ENCODE results near the gene HMGA1. TPM values are rescaled to one million over a fixed set of nuclear protein-coding genes. Genes with fewer than 3 reads are reported as not detected.
A peak's percentile ranks its signal among the peaks of the same experiment; 100 is the strongest.

Gene HMGA1
- polyA plus RNA-seq, 3 donors: 11.4 to 37.9 (median 17.6) TPM

DNA sequence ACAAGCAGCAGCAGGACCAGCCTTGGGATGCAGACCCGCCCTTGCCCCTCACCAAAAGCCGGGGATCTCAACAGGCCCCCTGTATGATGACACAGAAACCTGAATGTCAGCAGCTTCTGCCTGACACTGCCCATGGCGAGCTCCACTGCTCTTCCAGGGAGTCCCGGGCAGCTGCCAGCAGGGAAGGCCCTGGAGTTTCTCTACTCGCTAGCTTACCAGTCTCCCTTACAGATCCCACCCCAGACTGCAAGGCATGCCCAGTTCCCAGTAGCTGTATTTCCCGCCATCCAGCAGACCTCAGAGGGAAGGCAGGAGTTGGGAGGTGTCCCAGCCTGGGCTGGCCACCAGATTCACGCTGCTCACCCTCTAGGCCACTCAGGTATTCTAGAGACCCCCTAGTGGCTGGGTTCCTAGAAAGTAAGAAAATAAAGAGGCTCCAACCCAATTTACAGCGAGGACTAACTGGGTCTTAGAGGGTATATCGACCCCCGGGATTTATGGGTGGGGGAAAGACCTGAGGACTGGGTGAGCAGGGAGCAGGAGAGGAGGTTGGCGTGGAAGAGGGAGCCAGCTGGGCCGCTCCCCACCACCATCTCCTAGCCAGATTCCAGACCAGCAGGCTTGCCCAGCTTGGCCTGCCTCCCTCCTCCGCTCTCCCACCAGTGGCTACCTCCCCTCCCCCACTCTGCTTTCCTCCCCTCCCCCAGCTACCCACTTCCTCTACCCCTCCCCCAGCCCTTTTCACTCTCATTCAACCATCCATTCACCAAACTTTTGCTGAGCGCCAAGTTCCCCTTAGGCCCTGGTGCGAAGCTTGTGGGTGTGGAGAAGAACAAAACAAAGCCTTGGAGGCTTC lies 9.7 kb upstream of the HMGA1 start:
- TF ChIP-seq, protein P1, sequence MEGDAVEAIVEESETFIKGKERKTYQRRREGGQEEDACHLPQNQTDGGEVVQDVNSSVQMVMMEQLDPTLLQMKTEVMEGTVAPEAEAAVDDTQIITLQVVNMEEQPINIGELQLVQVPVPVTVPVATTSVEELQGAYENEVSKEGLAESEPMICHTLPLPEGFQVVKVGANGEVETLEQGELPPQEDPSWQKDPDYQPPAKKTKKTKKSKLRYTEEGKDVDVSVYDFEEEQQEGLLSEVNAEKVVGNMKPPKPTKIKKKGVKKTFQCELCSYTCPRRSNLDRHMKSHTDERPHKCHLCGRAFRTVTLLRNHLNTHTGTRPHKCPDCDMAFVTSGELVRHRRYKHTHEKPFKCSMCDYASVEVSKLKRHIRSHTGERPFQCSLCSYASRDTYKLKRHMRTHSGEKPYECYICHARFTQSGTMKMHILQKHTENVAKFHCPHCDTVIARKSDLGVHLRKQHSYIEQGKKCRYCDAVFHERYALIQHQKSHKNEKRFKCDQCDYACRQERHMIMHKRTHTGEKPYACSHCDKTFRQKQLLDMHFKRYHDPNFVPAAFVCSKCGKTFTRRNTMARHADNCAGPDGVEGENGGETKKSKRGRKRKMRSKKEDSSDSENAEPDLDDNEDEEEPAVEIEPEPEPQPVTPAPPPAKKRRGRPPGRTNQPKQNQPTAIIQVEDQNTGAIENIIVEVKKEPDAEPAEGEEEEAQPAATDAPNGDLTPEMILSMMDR (IDR thresholded peaks at IDR 0.05): no peak
- Histone ChIP-seq H3K79me2 (ENCODE audit: insufficient read depth, low read length) (no peaks in the 10 kb centered on the region), H3K9ac (ENCODE audit: insufficient read depth, low read length, poor library complexity, severe bottlenecking) (no peak overlapping the region), H3K4me1 (ENCODE audit: control insufficient read depth in 1 of 2, insufficient read depth in 2 of 2, low read length in 2 of 2) (peaks cover 36 to 42% of the 10 kb centered on the region in 2 donors), H3K27me3 (ENCODE audit: control insufficient read depth in 2 of 2, insufficient read depth in 2 of 2, low read length in 2 of 2) (no peaks in the 10 kb centered on the region), H3K4me3 (replicated peaks in 1 of 3; ENCODE audit: low read depth in 2 of 3, low read length in 3 of 3) (no peak overlapping the region), H3K9me3 (replicated peaks in 1 of 2; ENCODE audit: control insufficient read depth in 1 of 2, insufficient read depth in 1 of 2, low read length in 2 of 2) (no peaks in the 10 kb centered on the region), H3K27ac (ENCODE audit: low read depth in 1 of 2, low read length in 2 of 2) (peak overlapping the region; percentile 29 to 69), H3K4me2 (replicated peaks; ENCODE audit: extremely low read depth, low read length, poor library complexity, severe bottlenecking) (no peak overlapping the region), H4K20me1 (ENCODE audit: insufficient read depth, low read length) (no peaks in the 10 kb centered on the region), H2AFZ (ENCODE audit: insufficient read depth, low read depth, low read length, poor library complexity, severe bottlenecking) (no peak overlapping the region), H3K36me3 (replicated peaks in 1 of 2; ENCODE audit: control insufficient read depth in 1 of 2, insufficient read depth in 2 of 2, low read length in 2 of 2) (no peaks in the 10 kb centered on the region)
- peaks cover 57% of the 10 kb centered on the region for H3K4me1 Mint-ChIP-seq
- peak overlapping the region in 6 of 7 donors; percentile 53 to 86 (median 75) for H3K27ac Mint-ChIP-seq
- WGBS (ENCODE audit: insufficient coverage): 95% methylated on average over 7 of the region's 15 CpGs
- DNase-seq: peak in 2 of 3 donors; percentile 42 to 52
- intact Hi-C loops (cut with micrococcal nuclease): no loop called here
- H3K36me3 Mint-ChIP-seq: peaks cover 0 to 2% of the 10 kb centered on the region in 2 donors
- peaks cover 0 to 12% (median 0%) of the 10 kb centered on the region in 3 donors for H3K27me3 Mint-ChIP-seq (ENCODE audit: low read depth in 3 of 3)
- peaks cover 0 to 3% (median 0%) of the 10 kb centered on the region in 7 donors for H3K9me3 Mint-ChIP-seq
- H3K4me3 Mint-ChIP-seq: no peak overlapping the region

DNA sequence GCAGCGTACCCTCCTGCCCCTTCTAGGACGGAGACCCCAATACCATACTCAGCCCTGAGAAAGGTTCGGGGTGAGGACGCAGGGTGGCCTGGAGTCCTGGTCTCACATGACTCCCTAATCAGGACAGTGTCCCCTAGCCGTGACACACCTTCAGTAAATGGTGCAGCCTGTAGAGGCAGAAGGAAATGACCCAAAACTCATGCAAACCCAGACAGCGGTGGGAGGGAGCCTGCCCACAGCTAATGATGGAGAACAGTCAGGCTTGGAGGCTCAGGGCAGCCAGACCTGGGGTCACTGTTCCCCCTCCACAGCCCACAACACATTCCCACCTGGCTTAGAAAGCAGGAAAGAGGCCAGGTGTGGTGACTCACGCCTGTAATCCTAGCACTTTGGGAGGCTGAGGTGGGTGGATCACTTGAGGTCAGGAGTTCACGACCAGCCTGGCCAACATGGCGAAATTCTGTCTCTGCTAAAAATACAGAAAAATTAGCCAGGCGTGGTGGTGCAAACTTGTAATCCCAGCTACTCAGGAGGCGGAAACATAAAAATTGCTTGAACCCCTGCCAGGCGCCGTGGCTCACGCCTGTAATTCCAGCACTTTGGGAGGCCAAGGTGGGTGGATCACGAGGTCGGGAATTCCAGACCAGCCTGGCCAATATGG lies 8.8 kb upstream of the HMGA1 start:
- no peaks in the 10 kb centered on the region for H3K36me3 ChIP-seq (replicated peaks in 1 of 2; ENCODE audit: control insufficient read depth in 1 of 2, insufficient read depth in 2 of 2, low read length in 2 of 2)
- Mint-ChIP-seq H3K36me3 (peaks cover 0 to 2% of the 10 kb centered on the region in 2 donors), H3K27ac (peak overlapping the region; percentile 56 to 87 (median 82)), H3K4me3 (no peak overlapping the region), H3K27me3 (ENCODE audit: low read depth in 3 of 3) (peaks cover 0 to 11% (median 2%) of the 10 kb centered on the region in 3 donors), H3K9me3 (peaks cover 0 to 3% (median 0%) of the 10 kb centered on the region in 7 donors), H3K4me1 (peaks cover 55% of the 10 kb centered on the region)
- H4K20me1 ChIP-seq (ENCODE audit: insufficient read depth, low read length): no peaks in the 10 kb centered on the region
- no peak overlapping the region for H2AFZ ChIP-seq (ENCODE audit: insufficient read depth, low read depth, low read length, poor library complexity, severe bottlenecking)
- DNase-seq: no peak
- intact Hi-C loops (cut with micrococcal nuclease): no loop called here
- 85% methylated on average over 11 of the region's 16 CpGs for WGBS (ENCODE audit: insufficient coverage)
- TF ChIP-seq, protein P1 (IDR thresholded peaks at IDR 0.05): no peak
- H3K9me3 ChIP-seq (replicated peaks in 1 of 2; ENCODE audit: control insufficient read depth in 1 of 2, insufficient read depth in 1 of 2, low read length in 2 of 2): no peaks in the 10 kb centered on the region
- no peak overlapping the region for H3K4me3 ChIP-seq (replicated peaks in 1 of 3; ENCODE audit: low read depth in 2 of 3, low read length in 3 of 3)
- peaks cover 36 to 42% of the 10 kb centered on the region in 2 donors for H3K4me1 ChIP-seq (ENCODE audit: control insufficient read depth in 1 of 2, insufficient read depth in 2 of 2, low read length in 2 of 2)
- H3K4me2 ChIP-seq (replicated peaks; ENCODE audit: extremely low read depth, low read length, poor library complexity, severe bottlenecking): no peak overlapping the region
- H3K27me3 ChIP-seq (ENCODE audit: control insufficient read depth in 2 of 2, insufficient read depth in 2 of 2, low read length in 2 of 2): no peaks in the 10 kb centered on the region
- no peaks in the 10 kb centered on the region for H3K79me2 ChIP-seq (ENCODE audit: insufficient read depth, low read length)
- peak overlapping the region; percentile 29 to 69 for H3K27ac ChIP-seq (ENCODE audit: low read depth in 1 of 2, low read length in 2 of 2)
- no peak overlapping the region for H3K9ac ChIP-seq (ENCODE audit: insufficient read depth, low read length, poor library complexity, severe bottlenecking)
